ENCODE results near the gene ROBO1.

ROBO1 gene

GRCh38 chr3:79653266-79653830 is 114.5 kb downstream of the ROBO1 start:
- H3K4me3 Mint-ChIP-seq = no peak overlapping the region
- ATAC-seq (replicated peaks) = no peak
- H3K27ac Mint-ChIP-seq = no peak overlapping the region
- no peaks in the 10 kb centered on the region for H3K4me1 Mint-ChIP-seq (ENCODE audit: low read depth in 2 of 2)
- no peaks in the 10 kb centered on the region for H3K27me3 Mint-ChIP-seq
- no peaks in the 10 kb centered on the region for H3K36me3 Mint-ChIP-seq (ENCODE audit: insufficient read depth)
- no peak for DNase-seq
- H3K9me3 Mint-ChIP-seq = peaks cover 0 to 4% of the 10 kb centered on the region in 2 donors

- H3K4me1 Mint-ChIP-seq (ENCODE audit: low read depth in 2 of 2) = no peaks in the 10 kb centered on the region
- ATAC-seq (replicated peaks) (no peak), DNase-seq (no peak)
- H3K4me3 Mint-ChIP-seq = no peak overlapping the region
- no peak overlapping the region for H3K27ac Mint-ChIP-seq
- H3K36me3 Mint-ChIP-seq (ENCODE audit: insufficient read depth) = no peaks in the 10 kb centered on the region
- no peaks in the 10 kb centered on the region for H3K27me3 Mint-ChIP-seq
- peaks cover 0 to 2% of the 10 kb centered on the region in 2 donors for H3K9me3 Mint-ChIP-seq
These were observed 116.2 kb downstream of the ROBO1 start for GRCh38 chr3:79651536-79652065.

- H3K27me3 Mint-ChIP-seq = no peaks in the 10 kb centered on the region
- H3K4me3 Mint-ChIP-seq = no peak overlapping the region
- no peaks in the 10 kb centered on the region for H3K36me3 Mint-ChIP-seq (ENCODE audit: insufficient read depth)
- no peak overlapping the region for H3K27ac Mint-ChIP-seq
- peaks cover 5 to 23% of the 10 kb centered on the region in 2 donors for H3K9me3 Mint-ChIP-seq
- DNase-seq (no peak), ATAC-seq (replicated peaks) (no peak)
- H3K4me1 Mint-ChIP-seq (ENCODE audit: low read depth in 2 of 2) = no peaks in the 10 kb centered on the region
These were observed 127.9 kb downstream of the ROBO1 start for GRCh38 chr3:79639855-79640254.

GRCh38 chr3:79636372-79636771 is 131.4 kb downstream of the ROBO1 start:
- Mint-ChIP-seq H3K36me3 (ENCODE audit: insufficient read depth) (no peaks in the 10 kb centered on the region), H3K27ac (no peak overlapping the region), H3K9me3 (peaks cover 3 to 32% of the 10 kb centered on the region in 2 donors)

GRCh38 chr3:79632842-79633241 is 135.0 kb downstream of the ROBO1 start:
- Mint-ChIP-seq H3K27ac (no peak overlapping the region), H3K36me3 (ENCODE audit: insufficient read depth) (no peaks in the 10 kb centered on the region), H3K27me3 (no peaks in the 10 kb centered on the region), H3K4me1 (ENCODE audit: low read depth in 2 of 2) (no peaks in the 10 kb centered on the region), H3K4me3 (no peak overlapping the region), H3K9me3 (peaks cover 9 to 35% of the 10 kb centered on the region in 2 donors)
- DNase-seq (no peak), ATAC-seq (replicated peaks) (no peak)

More at GRCh38 chr3:79636372-79636771, 131.4 kb downstream of the ROBO1 start:
- no peaks in the 10 kb centered on the region for H3K27me3 Mint-ChIP-seq
- no peak for ATAC-seq (replicated peaks)
- no peaks in the 10 kb centered on the region for H3K4me1 Mint-ChIP-seq (ENCODE audit: low read depth in 2 of 2)
- no peak for DNase-seq
- H3K4me3 Mint-ChIP-seq = no peak overlapping the region

GRCh38 chr3:79618883-79619282 is 148.9 kb downstream of the ROBO1 start:
- no peaks in the 10 kb centered on the region for H3K27me3 Mint-ChIP-seq
- H3K4me1 Mint-ChIP-seq (ENCODE audit: low read depth in 2 of 2) = no peaks in the 10 kb centered on the region
- ATAC-seq (replicated peaks) (no peak), DNase-seq (no peak)
- no peak overlapping the region for H3K27ac Mint-ChIP-seq
- H3K4me3 Mint-ChIP-seq = no peak overlapping the region
- peaks cover 30 to 44% of the 10 kb centered on the region in 2 donors for H3K9me3 Mint-ChIP-seq
- H3K36me3 Mint-ChIP-seq (ENCODE audit: insufficient read depth) = no peaks in the 10 kb centered on the region

GRCh38 chr3:79606414-79606813 is 161.4 kb downstream of the ROBO1 start:
- no peak for DNase-seq
- no peaks in the 10 kb centered on the region for H3K36me3 Mint-ChIP-seq (ENCODE audit: insufficient read depth)
- no peak overlapping the region for H3K4me3 Mint-ChIP-seq
- H3K4me1 Mint-ChIP-seq (ENCODE audit: low read depth in 2 of 2) = no peaks in the 10 kb centered on the region
- no peaks in the 10 kb centered on the region for H3K27me3 Mint-ChIP-seq
- peaks cover 14 to 18% of the 10 kb centered on the region in 2 donors for H3K9me3 Mint-ChIP-seq
- ATAC-seq (replicated peaks) = no peak
- no peak overlapping the region for H3K27ac Mint-ChIP-seq

- Mint-ChIP-seq H3K9me3 (peaks cover 14 to 18% of the 10 kb centered on the region in 2 donors), H3K36me3 (ENCODE audit: insufficient read depth) (no peaks in the 10 kb centered on the region), H3K27ac (no peak overlapping the region), H3K4me1 (ENCODE audit: low read depth in 2 of 2) (no peaks in the 10 kb centered on the region), H3K4me3 (no peak overlapping the region), H3K27me3 (no peaks in the 10 kb centered on the region)
- ATAC-seq (replicated peaks) (no peak), DNase-seq (no peak)
These were observed 163.1 kb downstream of the ROBO1 start for GRCh38 chr3:79604681-79605080.

GRCh38 chr3:79602385-79602784 is 165.4 kb downstream of the ROBO1 start:
- no peaks in the 10 kb centered on the region for H3K36me3 Mint-ChIP-seq (ENCODE audit: insufficient read depth)
- DNase-seq (no peak), ATAC-seq (replicated peaks) (no peak)
- no peak overlapping the region for H3K27ac Mint-ChIP-seq
- H3K27me3 Mint-ChIP-seq = no peaks in the 10 kb centered on the region
- H3K9me3 Mint-ChIP-seq = peaks cover 13 to 16% of the 10 kb centered on the region in 2 donors
- H3K4me1 Mint-ChIP-seq (ENCODE audit: low read depth in 2 of 2) = no peaks in the 10 kb centered on the region
- H3K4me3 Mint-ChIP-seq = no peak overlapping the region

- DNase-seq (no peak), ATAC-seq (replicated peaks) (no peak)
- H3K27ac Mint-ChIP-seq = no peak overlapping the region
These were observed 169.2 kb downstream of the ROBO1 start for GRCh38 chr3:79598594-79598993.

GRCh38 chr3:79597709-79598108 is 170.1 kb downstream of the ROBO1 start:
- no peaks in the 10 kb centered on the region for H3K27me3 Mint-ChIP-seq
- H3K9me3 Mint-ChIP-seq = peaks cover 5% of the 10 kb centered on the region in 2 donors
- no peak for ATAC-seq (replicated peaks)
- H3K36me3 Mint-ChIP-seq (ENCODE audit: insufficient read depth) = no peaks in the 10 kb centered on the region
- no peak overlapping the region for H3K27ac Mint-ChIP-seq
- no peak overlapping the region for H3K4me3 Mint-ChIP-seq
- H3K4me1 Mint-ChIP-seq (ENCODE audit: low read depth in 2 of 2) = no peaks in the 10 kb centered on the region
- no peak for DNase-seq

More at GRCh38 chr3:79598594-79598993, 169.2 kb downstream of the ROBO1 start:
- Mint-ChIP-seq H3K9me3 (peaks cover 5% of the 10 kb centered on the region in 2 donors), H3K4me3 (no peak overlapping the region), H3K4me1 (ENCODE audit: low read depth in 2 of 2) (no peaks in the 10 kb centered on the region), H3K27me3 (no peaks in the 10 kb centered on the region), H3K36me3 (ENCODE audit: insufficient read depth) (no peaks in the 10 kb centered on the region)

- DNase-seq (no peak), ATAC-seq (replicated peaks) (no peak)
- Mint-ChIP-seq H3K9me3 (peaks cover 0 to 6% of the 10 kb centered on the region in 2 donors), H3K27me3 (no peaks in the 10 kb centered on the region), H3K4me3 (no peak overlapping the region), H3K27ac (no peak overlapping the region), H3K4me1 (ENCODE audit: low read depth in 2 of 2) (no peaks in the 10 kb centered on the region), H3K36me3 (ENCODE audit: insufficient read depth) (no peaks in the 10 kb centered on the region)
These were observed 180.6 kb downstream of the ROBO1 start for GRCh38 chr3:79587150-79587549.

GRCh38 chr3:79586232-79586631 is 181.6 kb downstream of the ROBO1 start:
- Mint-ChIP-seq H3K4me3 (no peak overlapping the region), H3K27ac (no peak overlapping the region), H3K36me3 (ENCODE audit: insufficient read depth) (no peaks in the 10 kb centered on the region), H3K4me1 (ENCODE audit: low read depth in 2 of 2) (no peaks in the 10 kb centered on the region), H3K27me3 (no peaks in the 10 kb centered on the region), H3K9me3 (peaks cover 0 to 6% of the 10 kb centered on the region in 2 donors)
- ATAC-seq (replicated peaks) (no peak), DNase-seq (no peak)

- ATAC-seq (replicated peaks) (no peak), DNase-seq (no peak)
- H3K4me3 Mint-ChIP-seq = no peak overlapping the region
- H3K27me3 Mint-ChIP-seq = no peaks in the 10 kb centered on the region
- no peaks in the 10 kb centered on the region for H3K4me1 Mint-ChIP-seq (ENCODE audit: low read depth in 2 of 2)
- no peaks in the 10 kb centered on the region for H3K36me3 Mint-ChIP-seq (ENCODE audit: insufficient read depth)
- H3K27ac Mint-ChIP-seq = no peak overlapping the region
- H3K9me3 Mint-ChIP-seq = peaks cover 0 to 5% of the 10 kb centered on the region in 2 donors
These were observed 194.9 kb downstream of the ROBO1 start for GRCh38 chr3:79572930-79573329.
